GM12873 (cell line): ENCODE data around the gene TIAM2.

Experiments
- CTCF ChIP-seq: IDR thresholded peaks from 2 replicates; pipeline ENCODE4 v1.5.1; 2012; ENCODE audit warnings: low read depth, mild to moderate bottlenecking, moderate library complexity, low read length, control low read depth; ENCODE audit not compliant: insufficient read depth; ENCODE audit errors: missing control alignments

Gene TIAM2

DNA sequence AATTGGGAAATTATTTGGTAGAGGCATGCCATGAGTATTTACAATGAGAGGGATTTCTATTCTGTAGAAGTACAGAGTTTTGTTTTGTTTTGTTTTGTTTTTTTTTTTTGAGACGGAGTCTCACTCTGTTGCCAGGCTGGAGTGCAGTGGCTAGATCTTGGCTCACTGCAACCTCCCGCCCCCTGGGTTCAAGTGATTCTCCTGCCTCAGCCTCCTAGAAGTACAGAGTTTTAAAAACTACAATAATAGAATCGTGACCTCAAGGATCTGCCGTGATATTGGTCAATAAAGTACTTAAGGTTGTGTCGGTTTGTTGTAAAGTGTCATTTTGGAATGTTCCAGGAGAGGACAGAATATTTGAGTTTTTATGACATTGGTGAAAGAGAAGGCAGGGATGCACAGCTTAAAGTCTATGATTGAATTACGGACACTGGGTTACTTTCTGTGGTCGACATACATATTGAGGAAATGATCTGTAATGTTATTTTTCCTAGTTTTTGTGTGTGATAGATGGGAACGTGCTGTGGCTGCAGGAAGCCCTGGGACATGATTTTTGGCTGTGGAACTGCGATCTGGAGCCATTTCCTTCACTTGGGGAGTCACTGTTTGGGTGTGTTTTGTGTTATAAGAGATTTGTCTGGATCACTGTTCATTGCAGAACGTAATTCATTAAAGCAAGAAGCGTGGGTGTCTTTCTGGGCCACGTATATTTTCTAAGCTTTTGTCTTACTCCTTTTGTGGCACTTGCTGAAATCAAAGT lies 59.6 kb downstream of the TIAM2 start:
- no peak for TF ChIP-seq CTCF

- TF ChIP-seq CTCF, result no peak
Observed at GRCh38 chr6:155055729-155056128, 60.6 kb downstream of the TIAM2 start.

DNA sequence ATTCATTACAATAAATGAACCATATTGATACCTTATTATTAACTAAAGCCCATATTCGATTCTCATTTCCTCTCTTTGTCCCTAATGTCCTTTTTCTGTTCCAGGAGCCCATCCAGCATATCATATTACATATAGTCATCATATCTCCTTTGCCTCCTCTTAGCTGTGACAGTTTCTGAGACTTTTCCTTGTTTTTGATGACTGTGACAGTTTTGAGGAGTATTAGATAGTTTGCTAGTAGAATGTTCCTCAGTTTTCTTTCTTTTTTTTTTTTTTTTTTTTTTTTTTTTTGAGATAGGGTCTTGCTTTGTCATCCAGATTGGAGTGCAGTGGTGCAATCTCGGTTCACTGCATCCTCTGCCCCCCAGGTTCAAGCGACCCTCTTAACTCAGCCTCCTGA lies 61.6 kb downstream of the TIAM2 start:
- TF ChIP-seq CTCF, result no peak

- no peak for TF ChIP-seq CTCF
Observed at GRCh38 chr6:155061381-155061780, 66.3 kb downstream of the TIAM2 start.

- TF ChIP-seq CTCF, result no peak
Observed at GRCh38 chr6:155062866-155063341, 67.8 kb downstream of the TIAM2 start.

GRCh38 chr6:155064303-155064702 lies 69.2 kb downstream of the TIAM2 start:
- no peak for TF ChIP-seq CTCF

DNA sequence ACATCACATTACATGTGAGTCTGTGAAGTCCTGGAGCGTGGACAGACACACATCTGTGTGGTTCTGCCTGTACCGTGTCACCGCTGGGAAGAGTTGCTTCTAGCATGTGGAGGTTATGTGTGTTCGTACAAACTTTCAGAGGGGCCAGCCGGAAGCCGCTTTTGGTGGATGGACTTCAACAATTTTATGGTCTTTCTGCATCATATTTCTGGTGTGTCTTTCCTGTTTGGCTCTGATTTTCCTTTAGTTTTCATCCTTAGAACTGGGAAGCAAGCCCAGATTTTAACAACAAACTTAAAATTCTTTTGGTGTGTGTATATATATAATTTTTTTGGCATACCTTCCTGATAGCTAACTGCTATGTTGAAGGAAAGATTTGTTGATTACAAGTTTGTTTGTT lies 71.2 kb downstream of the TIAM2 start:
- no peak for TF ChIP-seq CTCF
